Neuronal stem cell (in vitro differentiated cells): ENCODE data around the gene WDR4.

Source experiments
- DNase-seq: peaks from one replicate; pipeline ENCODE4 v3.0.0-alpha.2; 2013; ENCODE audit warnings: low spot score
- H2AFZ ChIP-seq: one replicate; pipeline ENCODE4 v1.6.1; 2013; ENCODE audit warnings: mild to moderate bottlenecking, low read length, inconsistent platforms
- H2AK5ac ChIP-seq: 2 replicates; pipeline ENCODE4 v1.6.1; 2013; ENCODE audit warnings: low read depth, mild to moderate bottlenecking, inconsistent platforms, low read length, moderate library complexity, mixed read lengths
- H2BK120ac ChIP-seq: 2 replicates; pipeline ENCODE4 v1.6.1; 2013; ENCODE audit warnings: low read depth, mild to moderate bottlenecking, inconsistent platforms, low read length, moderate library complexity, mixed read lengths
- H2BK12ac ChIP-seq: one replicate; pipeline ENCODE4 v1.6.1; 2013; ENCODE audit warnings: low read length, inconsistent platforms
- H2BK15ac ChIP-seq: 2 replicates; pipeline ENCODE4 v1.6.1; 2013; ENCODE audit warnings: mild to moderate bottlenecking, low read length, inconsistent platforms, mixed read lengths
- H2BK5ac ChIP-seq: one replicate; pipeline ENCODE4 v1.6.1; 2013; ENCODE audit warnings: inconsistent platforms, mild to moderate bottlenecking, low read length, moderate library complexity
- H3K14ac ChIP-seq: one replicate; pipeline ENCODE4 v1.6.1; 2013; ENCODE audit warnings: low read length, inconsistent platforms
- H3K18ac ChIP-seq: 2 replicates; pipeline ENCODE4 v1.6.1; 2013; ENCODE audit warnings: low read length, inconsistent platforms
- H3K23ac ChIP-seq: 2 replicates; pipeline ENCODE4 v1.6.1; 2013; ENCODE audit warnings: low read depth, mild to moderate bottlenecking, mixed read lengths, low read length, inconsistent platforms; ENCODE audit not compliant: poor library complexity
- H3K27ac ChIP-seq: replicated peaks from 3 replicates; pipeline ENCODE4 v1.5.1; 2013; ENCODE audit warnings: low read length, inconsistent platforms
- H3K27me3 ChIP-seq, 3 experiments: 2 replicates each; pipeline ENCODE4 v1.6.1; 2013; ENCODE audit warnings: low read length in 3 of 3, mild to moderate bottlenecking in 2 of 3, inconsistent platforms in 1 of 3, low read depth in 1 of 3, mixed read lengths in 1 of 3, moderate library complexity in 1 of 3; ENCODE audit not compliant: control insufficient read depth in 3 of 3, insufficient read depth in 3 of 3
- H3K36me3 ChIP-seq, 2 donors: replicated peaks in 1 of 2; 2 replicates each; pipeline ENCODE4 v1.6.1; 2013; ENCODE audit warnings: low read length in 2 of 2; ENCODE audit not compliant: control insufficient read depth in 2 of 2, insufficient read depth in 2 of 2
- H3K4ac ChIP-seq: 2 replicates; pipeline ENCODE4 v1.6.1; 2013; ENCODE audit warnings: inconsistent platforms, mild to moderate bottlenecking, low read length, moderate library complexity
- H3K4me1 ChIP-seq, 2 donors: 1 replicate in 1 of 2; 2 replicates in 1 of 2; pipeline ENCODE4 v1.6.1; 2013; ENCODE audit warnings: low read length in 2 of 2, low read depth in 1 of 2; ENCODE audit not compliant: control insufficient read depth in 2 of 2, insufficient read depth in 1 of 2
- H3K4me2 ChIP-seq: one replicate; pipeline ENCODE4 v1.6.1; 2013; ENCODE audit warnings: mild to moderate bottlenecking, low read length, inconsistent platforms; ENCODE audit not compliant: insufficient read depth, poor library complexity, severe bottlenecking
- H3K4me3 ChIP-seq, 2 donors: 2 replicates each; pipeline ENCODE4 v1.5.1; 2013; ENCODE audit warnings: low read length in 2 of 2, mild to moderate bottlenecking in 2 of 2, inconsistent platforms in 1 of 2, moderate library complexity in 1 of 2
- H3K79me1 ChIP-seq: one replicate; pipeline ENCODE4 v1.6.1; 2013; ENCODE audit warnings: low read depth, mild to moderate bottlenecking, inconsistent platforms, low read length, moderate library complexity
- H3K9ac ChIP-seq: one replicate; pipeline ENCODE4 v1.6.1; 2013; ENCODE audit warnings: mild to moderate bottlenecking, low read depth, low read length, inconsistent platforms; ENCODE audit not compliant: poor library complexity
- H3K9me3 ChIP-seq, 2 donors: replicated peaks in 1 of 2; 2 replicates each; pipeline versions ENCODE3 to v1.6.1; 2013; ENCODE audit warnings: low read length in 2 of 2, mild to moderate bottlenecking in 2 of 2, inconsistent platforms in 1 of 2, low read depth in 1 of 2, mixed read lengths in 1 of 2, moderate library complexity in 1 of 2; ENCODE audit not compliant: control insufficient read depth in 2 of 2, insufficient read depth in 1 of 2
- H4K8ac ChIP-seq: one replicate; pipeline ENCODE4 v1.6.1; 2013; ENCODE audit warnings: low read depth, mild to moderate bottlenecking, inconsistent platforms, low read length, moderate library complexity
- H4K91ac ChIP-seq: one replicate; pipeline ENCODE4 v1.6.1; 2013; ENCODE audit warnings: low read length, low read depth, mild to moderate bottlenecking, inconsistent platforms; ENCODE audit not compliant: poor library complexity
- WGBS, 2 donors: extraction: QIAGEN DNeasy Blood & Tissue Kit; methylation state at CpG; one replicate each; pipeline ENCODE4 v1.1.7; 2013; ENCODE audit warnings: missing lambda C conversion rate in 2 of 2, mixed read lengths in 1 of 2; ENCODE audit not compliant: insufficient read length in 2 of 2, insufficient replicate concordance in 1 of 2; ENCODE audit errors: extremely low coverage in 2 of 2; 5-methylcytosine and 5-hydroxymethylcytosine counted together

The WDR4 gene

GRCh38 chr21:42853621-42854020 is 25.7 kb downstream of the WDR4 start:
- Histone ChIP-seq H3K4me1 (no peaks in the 10 kb centered on the region), H3K4me3 (no peak overlapping the region), H3K14ac (no peak overlapping the region), H3K9me3 (peaks cover 0 to 2% of the 10 kb centered on the region in 2 donors), H3K36me3 (peaks cover 64 to 97% of the 10 kb centered on the region in 2 donors), H4K91ac (no peak overlapping the region), H3K79me1 (peaks cover 8% of the 10 kb centered on the region), H3K4me2 (no peak overlapping the region), H3K9ac (no peak overlapping the region), H4K8ac (no peak overlapping the region), H2BK5ac (peak overlapping the region; percentile 39), H3K18ac (no peak overlapping the region), H2BK12ac (no peak overlapping the region), H3K27ac (no peak overlapping the region), H2AFZ (no peak overlapping the region), H3K27me3 (no peaks in the 10 kb centered on the region), H2BK120ac (no peak overlapping the region), H3K23ac (peak overlapping the region; percentile 75), H2AK5ac (no peak overlapping the region), H3K4ac (no peak overlapping the region), H2BK15ac (no peak overlapping the region)
- no peak for DNase-seq
- no CpG with 5 or more reads among the region's 20 CpGs for WGBS, 2 donors

DNA sequence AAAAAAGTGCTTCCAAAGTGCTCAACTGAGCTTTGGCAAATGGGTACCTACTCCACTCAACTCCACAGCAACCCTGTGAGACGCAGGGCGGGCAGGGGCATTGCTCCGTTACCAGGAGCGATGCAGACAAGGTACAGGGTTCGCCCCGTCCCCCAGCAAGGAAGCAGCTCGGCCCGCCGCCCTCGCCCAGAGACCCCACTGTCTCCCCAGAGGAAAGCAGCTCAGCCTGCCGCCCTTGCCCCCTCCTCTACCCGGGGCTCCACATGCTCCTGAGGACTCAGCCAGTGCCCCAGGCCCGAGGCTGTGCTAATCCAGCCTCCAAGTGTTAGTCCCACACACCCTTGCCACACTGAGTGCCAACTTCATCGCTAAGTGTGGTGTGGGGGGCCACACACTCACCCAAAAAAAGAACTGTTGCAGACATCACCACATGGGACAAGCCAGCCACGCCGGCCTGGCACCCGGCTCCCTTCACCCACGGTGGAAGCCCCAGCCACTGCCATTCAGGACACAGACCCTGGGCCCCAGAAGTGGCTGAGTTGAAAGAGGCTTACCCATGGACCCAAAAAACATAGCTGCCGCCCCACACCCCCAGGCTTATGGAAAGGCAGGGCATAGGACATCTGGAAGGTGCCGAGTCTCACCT is 26.3 kb downstream of the WDR4 start:
- Histone ChIP-seq H3K23ac (peak overlapping the region; percentile 89), H3K4ac (no peak overlapping the region), H3K9me3 (peaks cover 0 to 2% of the 10 kb centered on the region in 2 donors), H2BK5ac (no peak overlapping the region), H3K9ac (peak overlapping the region; percentile 44), H3K14ac (no peak overlapping the region), H3K27ac (no peak overlapping the region), H2AK5ac (no peak overlapping the region), H4K91ac (no peak overlapping the region), H2BK12ac (no peak overlapping the region), H2BK15ac (no peak overlapping the region), H3K79me1 (peaks cover 10% of the 10 kb centered on the region), H3K4me1 (no peaks in the 10 kb centered on the region), H3K4me3 (no peak overlapping the region), H3K4me2 (no peak overlapping the region), H3K18ac (no peak overlapping the region), H3K27me3 (no peaks in the 10 kb centered on the region), H2AFZ (no peak overlapping the region), H3K36me3 (peaks cover 63 to 92% of the 10 kb centered on the region in 2 donors), H4K8ac (no peak overlapping the region), H2BK120ac (no peak overlapping the region)
- no CpG with 5 or more reads among the region's 20 CpGs for WGBS, 2 donors
- DNase-seq: no peak

DNA sequence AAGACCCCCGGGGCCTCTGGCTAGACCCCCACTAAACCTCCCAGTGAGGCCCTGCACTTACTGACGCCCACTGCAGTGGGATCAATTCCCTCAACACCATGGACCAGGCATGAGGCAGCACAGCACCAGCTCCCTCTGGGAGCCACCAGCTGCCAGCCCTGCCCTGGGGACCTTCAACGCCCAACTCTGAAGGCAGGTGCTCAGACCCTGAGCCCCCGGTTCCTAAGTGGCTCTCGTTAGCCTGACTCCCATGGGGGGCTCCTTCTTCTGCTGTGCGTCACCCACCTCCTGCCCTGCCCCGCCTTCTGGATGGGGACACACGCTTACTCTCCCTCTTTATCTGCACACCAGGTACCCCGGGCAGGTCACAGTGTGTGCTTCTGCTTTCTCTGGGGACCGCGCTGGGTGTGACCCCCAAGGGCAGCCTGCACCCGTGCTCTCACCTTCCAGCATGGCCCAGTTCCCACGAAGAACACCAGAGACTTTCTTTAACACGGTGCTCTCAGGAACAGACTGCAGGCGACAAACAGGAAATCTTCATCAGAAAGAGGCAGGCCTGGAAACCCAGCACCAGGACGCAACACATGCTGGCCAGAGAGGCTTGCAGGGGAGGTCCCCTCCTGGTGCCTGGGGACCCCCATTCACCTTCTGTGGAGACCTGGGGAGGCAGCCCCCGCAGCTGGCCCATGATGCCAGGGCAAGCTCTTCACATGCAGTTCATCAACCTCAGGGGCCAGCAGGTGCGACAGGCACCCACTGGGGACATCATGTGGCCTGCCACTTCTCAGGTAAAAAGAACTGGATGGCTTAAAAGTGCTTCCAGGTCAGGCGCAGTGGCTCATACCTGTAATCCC is 27.3 kb downstream of the WDR4 start:
- Histone ChIP-seq H3K9ac (no peak overlapping the region), H2BK5ac (no peak overlapping the region), H3K79me1 (peaks cover 12% of the 10 kb centered on the region), H3K14ac (no peak overlapping the region), H3K4me1 (no peaks in the 10 kb centered on the region), H3K36me3 (peaks cover 64 to 92% of the 10 kb centered on the region in 2 donors), H4K91ac (no peak overlapping the region), H3K4me2 (no peak overlapping the region), H3K4me3 (no peak overlapping the region), H3K18ac (no peak overlapping the region), H3K23ac (no peak overlapping the region), H2BK120ac (no peak overlapping the region), H3K9me3 (peaks cover 0 to 2% of the 10 kb centered on the region in 2 donors), H3K27me3 (no peaks in the 10 kb centered on the region), H2BK15ac (no peak overlapping the region), H4K8ac (no peak overlapping the region), H2AK5ac (no peak overlapping the region), H2BK12ac (no peak overlapping the region), H3K4ac (no peak overlapping the region), H3K27ac (no peak overlapping the region), H2AFZ (no peak overlapping the region)
- no peak for DNase-seq
- WGBS, 2 donors: no CpG with 5 or more reads among the region's 19 CpGs

GRCh38 chr21:42850866-42851391 is 28.4 kb downstream of the WDR4 start:
- no peak for DNase-seq
- Histone ChIP-seq H3K79me1 (peaks cover 12% of the 10 kb centered on the region), H3K27ac (no peak overlapping the region), H3K4me2 (no peak overlapping the region), H3K36me3 (peaks cover 61 to 90% of the 10 kb centered on the region in 2 donors), H3K9ac (no peak overlapping the region), H2BK12ac (no peak overlapping the region), H3K18ac (no peak overlapping the region), H2BK5ac (no peak overlapping the region), H4K8ac (no peak overlapping the region), H3K27me3 (no peaks in the 10 kb centered on the region), H2AK5ac (no peak overlapping the region), H3K23ac (peak overlapping the region; percentile 80), H3K14ac (no peak overlapping the region), H3K4me1 (no peaks in the 10 kb centered on the region), H3K9me3 (peaks cover 0 to 2% of the 10 kb centered on the region in 2 donors), H2AFZ (no peak overlapping the region), H3K4ac (no peak overlapping the region), H2BK15ac (no peak overlapping the region), H3K4me3 (no peak overlapping the region), H2BK120ac (no peak overlapping the region), H4K91ac (no peak overlapping the region)
- no CpG with 5 or more reads among the region's 21 CpGs for WGBS, 2 donors
